A673 (cell line): ENCODE results near the gene VWA5A. TPM values are rescaled to one million over a fixed set of nuclear protein-coding genes. Genes with fewer than 3 reads are reported as not detected.

Source experiments
- BruUV-seq: library from RNA; stranded (reverse); fragments of 400-500 nt; replicated peaks from 2 replicates; lab custom pipeline; 2021; lab: Mats Ljungman, UMichigan
- CTCF ChIA-PET: fragments of 300-600 bp; sonication (Branson Sonifier 250); formaldehyde crosslinking; loops from one replicate; lab custom pipeline; 2022; ENCODE audit warnings: antibody characterized with exemption; lab: Charles Lee
- POLR2A ChIA-PET: fragments of 300-600 bp; sonication (Branson Sonifier 250); formaldehyde crosslinking; loops from one replicate; lab custom pipeline; 2022; ENCODE audit warnings: antibody characterized with exemption; ENCODE audit not compliant: low non-redundant PET; lab: Charles Lee
- DNase-seq: peaks from one replicate; pipeline ENCODE4 v3.0.0-alpha.2; 2015; ENCODE audit warnings: low spot score
- H3K27ac ChIP-seq: fragments of 200-600 bp; sonication (generic); 2 replicates; pipeline ENCODE4 v1.5.1; 2016; ENCODE audit warnings: mixed run types, low read depth, mild to moderate bottlenecking, mixed read lengths, antibody characterized with exemption, low read length; ENCODE audit not compliant: poor library complexity, severe bottlenecking
- H3K27me3 ChIP-seq: fragments of 200-600 bp; sonication (generic); replicated peaks from 2 replicates; pipeline ENCODE4 v1.6.1; 2017; ENCODE audit warnings: mixed run types, low read depth, mild to moderate bottlenecking, mixed read lengths, antibody characterized with exemption, low read length; ENCODE audit not compliant: insufficient read depth, poor library complexity
- H3K36me3 ChIP-seq: fragments of 200-600 bp; sonication (generic); 2 replicates; pipeline ENCODE4 v1.6.1; 2016; ENCODE audit warnings: mixed run types, mild to moderate bottlenecking, mixed read lengths, antibody characterized with exemption, low read length; ENCODE audit not compliant: insufficient read depth, poor library complexity, severe bottlenecking
- H3K4me1 ChIP-seq: fragments of 200-600 bp; sonication (generic); 2 replicates; pipeline ENCODE4 v1.6.1; 2017; ENCODE audit warnings: mixed run types, mild to moderate bottlenecking, mixed read lengths, antibody characterized with exemption, low read length; ENCODE audit not compliant: insufficient read depth, poor library complexity, severe bottlenecking
- H3K4me3 ChIP-seq: fragments of 200-600 bp; sonication (generic); 2 replicates; pipeline ENCODE4 v1.5.1; 2016; ENCODE audit warnings: low read depth, mixed run types, mild to moderate bottlenecking, mixed read lengths, low read length; ENCODE audit not compliant: poor library complexity, severe bottlenecking
- H3K9me3 ChIP-seq: fragments of 200-600 bp; sonication (generic); 2 replicates; pipeline ENCODE4 v1.6.1; 2016; ENCODE audit warnings: mixed run types, low read depth, mild to moderate bottlenecking, mixed read lengths, antibody characterized with exemption, low read length; ENCODE audit not compliant: poor library complexity, severe bottlenecking
- CTCF ChIP-seq: fragments of 300-800, 200-600 bp; sonication (generic); conservative IDR thresholded peaks from 2 replicates; pipeline ENCODE4 v1.5.1; 2017; ENCODE audit warnings: low read depth, mild to moderate bottlenecking, antibody characterized with exemption, low read length, moderate library complexity, mixed read lengths
- EZH2 ChIP-seq: fragments of 200-600 bp; sonication (generic); IDR thresholded peaks from 2 replicates; pipeline ENCODE4 v1.6.1; 2017; ENCODE audit warnings: borderline replicate concordance, low read depth, mild to moderate bottlenecking, mixed read lengths, antibody characterized with exemption, low read length; ENCODE audit not compliant: poor library complexity, severe bottlenecking
- intact Hi-C: fragments of 100-400 bp; cut with micrococcal nuclease; formaldehyde crosslinking; loops from one replicate; pipeline ENCODE4 v1.10.0; 2022; ENCODE audit not compliant: unreplicated experiment
- total RNA-seq: library from RNA; stranded (reverse); gene quantifications from 2 replicates; pipeline ENCODE4 v1.2.3, GENCODE V29; 2021

The VWA5A gene
- total RNA-seq, 1 experiment from 2014 or later = 11.2 TPM

- DNase-seq = peak; percentile 77
- H3K9me3 ChIP-seq = no peaks in the 10 kb centered on the region
- TF ChIP-seq CTCF (no peak), EZH2 (no peak)
- no peaks in the 10 kb centered on the region for H3K36me3 ChIP-seq
- ChIA-PET POLR2A (interaction anchor here (0.6 kb wide), 1 partner anchor 14 kb away, joined by 4 read pairs; no protein-coding TSS in a partner anchor), CTCF (interaction anchor here (0.6 kb wide), 1 partner anchor 98 kb away, joined by 3 read pairs; no protein-coding TSS in a partner anchor)
- peaks cover 8% of the 10 kb centered on the region for H3K4me1 ChIP-seq
- H3K27me3 ChIP-seq = no peaks in the 10 kb centered on the region
- no peak overlapping the region for H3K27ac ChIP-seq
- no TSS peak for BruUV-seq
- intact Hi-C loops = no loop called here
- H3K4me3 ChIP-seq = no peak overlapping the region
Observed at GRCh38 chr11:124174001-124174583, 58.8 kb downstream of the VWA5A start.

- H3K4me3 ChIP-seq = no peak overlapping the region
- no peaks in the 10 kb centered on the region for H3K27me3 ChIP-seq
- H3K27ac ChIP-seq = no peak overlapping the region
- H3K4me1 ChIP-seq = peaks cover 8% of the 10 kb centered on the region
- intact Hi-C loops = no loop called here
- TF ChIP-seq EZH2 (no peak), CTCF (no peak)
- no TSS peak for BruUV-seq
- H3K9me3 ChIP-seq = no peaks in the 10 kb centered on the region
- no peaks in the 10 kb centered on the region for H3K36me3 ChIP-seq
- CTCF ChIA-PET = no interaction called here
- POLR2A ChIA-PET = interaction anchor here (0.6 kb wide), 1 partner anchor 241 kb away, joined by 4 read pairs; no protein-coding TSS in a partner anchor
- DNase-seq = no peak
Observed at GRCh38 chr11:124176925-124177715, 61.9 kb downstream of the VWA5A start.

GRCh38 chr11:124179310-124179709 is 64.1 kb downstream of the VWA5A start:
- BruUV-seq = no TSS peak
- H3K4me1 ChIP-seq = peaks cover under 1% of the 10 kb centered on the region
- no peaks in the 10 kb centered on the region for H3K9me3 ChIP-seq
- no peak overlapping the region for H3K4me3 ChIP-seq
- no peak for DNase-seq
- no peak overlapping the region for H3K27ac ChIP-seq
- CTCF ChIA-PET = no interaction called here
- TF ChIP-seq CTCF (no peak), EZH2 (no peak)
- no peaks in the 10 kb centered on the region for H3K36me3 ChIP-seq
- H3K27me3 ChIP-seq = no peaks in the 10 kb centered on the region
- POLR2A ChIA-PET = no interaction called here
- intact Hi-C loops = no loop called here
